Measurements from ENCODE around the gene TMEM219.

TMEM219 gene

GRCh38 chr16:29974291-29975133 is 12.6 kb downstream of the TMEM219 start:
- Histone ChIP-seq H3K36me3 (ENCODE audit: insufficient read depth, low read length) (peaks cover 32% of the 10 kb centered on the region), H3K9ac (ENCODE audit: low read length) (peak overlapping the region; percentile 98), H3K27me3 (ENCODE audit: control insufficient read depth in 1 of 2, insufficient read depth in 2 of 2, low read length in 2 of 2) (no peaks in the 10 kb centered on the region), H3K9me3 (ENCODE audit: low read length) (no peaks in the 10 kb centered on the region), H3K27ac (ENCODE audit: low read depth, low read length) (peak overlapping the region; percentile 95), H3K4me1 (ENCODE audit: insufficient read depth, low read length) (peaks cover 27% of the 10 kb centered on the region), H3K4me3 (ENCODE audit: low read depth in 1 of 2, low read length in 2 of 2) (peak overlapping the region; percentile 95 to 97)

- Histone ChIP-seq H3K4me3 (ENCODE audit: low read depth in 1 of 2, low read length in 2 of 2) (peak overlapping the region; percentile 95 to 97), H3K9me3 (ENCODE audit: low read length) (no peaks in the 10 kb centered on the region), H3K9ac (ENCODE audit: low read length) (peak overlapping the region; percentile 98), H3K27ac (ENCODE audit: low read depth, low read length) (peak overlapping the region; percentile 95), H3K4me1 (ENCODE audit: insufficient read depth, low read length) (peaks cover 27% of the 10 kb centered on the region), H3K36me3 (ENCODE audit: insufficient read depth, low read length) (peaks cover 38% of the 10 kb centered on the region), H3K27me3 (ENCODE audit: control insufficient read depth in 1 of 2, insufficient read depth in 2 of 2, low read length in 2 of 2) (no peaks in the 10 kb centered on the region)
Observed at GRCh38 chr16:29975134-29975538, 13.3 kb downstream of the TMEM219 start.

GRCh38 chr16:29975811-29976511 is 14.1 kb downstream of the TMEM219 start:
- peak overlapping the region; percentile 98 for H3K9ac ChIP-seq (ENCODE audit: low read length)
- H3K27ac ChIP-seq (ENCODE audit: low read depth, low read length) = peak overlapping the region; percentile 37
- no peaks in the 10 kb centered on the region for H3K9me3 ChIP-seq (ENCODE audit: low read length)
- no peaks in the 10 kb centered on the region for H3K27me3 ChIP-seq (ENCODE audit: control insufficient read depth in 1 of 2, insufficient read depth in 2 of 2, low read length in 2 of 2)
- H3K36me3 ChIP-seq (ENCODE audit: insufficient read depth, low read length) = peaks cover 46% of the 10 kb centered on the region
- peak overlapping the region; percentile 39 to 97 for H3K4me3 ChIP-seq (ENCODE audit: low read depth in 1 of 2, low read length in 2 of 2)
- H3K4me1 ChIP-seq (ENCODE audit: insufficient read depth, low read length) = peaks cover 27% of the 10 kb centered on the region

- Histone ChIP-seq H3K36me3 (ENCODE audit: insufficient read depth, low read length) (peaks cover 54% of the 10 kb centered on the region), H3K4me1 (ENCODE audit: insufficient read depth, low read length) (peaks cover 27% of the 10 kb centered on the region), H3K27me3 (ENCODE audit: control insufficient read depth in 1 of 2, insufficient read depth in 2 of 2, low read length in 2 of 2) (no peaks in the 10 kb centered on the region), H3K9me3 (ENCODE audit: low read length) (no peaks in the 10 kb centered on the region), H3K9ac (ENCODE audit: low read length) (no peak overlapping the region), H3K4me3 (ENCODE audit: low read depth in 1 of 2, low read length in 2 of 2) (peak overlapping the region in 1 of 2 donors; percentile 97), H3K27ac (ENCODE audit: low read depth, low read length) (peak overlapping the region; percentile 7)
Observed at GRCh38 chr16:29977063-29977825, 15.4 kb downstream of the TMEM219 start.

- Histone ChIP-seq H3K9me3 (ENCODE audit: low read length) (no peaks in the 10 kb centered on the region), H3K27ac (ENCODE audit: low read depth, low read length) (no peak overlapping the region), H3K4me3 (ENCODE audit: low read depth in 1 of 2, low read length in 2 of 2) (no peak overlapping the region), H3K36me3 (ENCODE audit: insufficient read depth, low read length) (peaks cover 57% of the 10 kb centered on the region), H3K27me3 (ENCODE audit: control insufficient read depth in 1 of 2, insufficient read depth in 2 of 2, low read length in 2 of 2) (no peaks in the 10 kb centered on the region), H3K9ac (ENCODE audit: low read length) (no peak overlapping the region), H3K4me1 (ENCODE audit: insufficient read depth, low read length) (peaks cover 27% of the 10 kb centered on the region)
Observed at GRCh38 chr16:29978081-29978480, 16.2 kb downstream of the TMEM219 start.

GRCh38 chr16:29978564-29979270 is 16.8 kb downstream of the TMEM219 start:
- H3K9me3 ChIP-seq (ENCODE audit: low read length) = no peaks in the 10 kb centered on the region
- no peak overlapping the region for H3K27ac ChIP-seq (ENCODE audit: low read depth, low read length)
- no peak overlapping the region for H3K4me3 ChIP-seq (ENCODE audit: low read depth in 1 of 2, low read length in 2 of 2)
- H3K4me1 ChIP-seq (ENCODE audit: insufficient read depth, low read length) = peaks cover 27% of the 10 kb centered on the region
- H3K9ac ChIP-seq (ENCODE audit: low read length) = no peak overlapping the region
- peaks cover 63% of the 10 kb centered on the region for H3K36me3 ChIP-seq (ENCODE audit: insufficient read depth, low read length)
- no peaks in the 10 kb centered on the region for H3K27me3 ChIP-seq (ENCODE audit: control insufficient read depth in 1 of 2, insufficient read depth in 2 of 2, low read length in 2 of 2)

- Histone ChIP-seq H3K27ac (ENCODE audit: low read depth, low read length) (no peak overlapping the region), H3K4me3 (ENCODE audit: low read depth in 1 of 2, low read length in 2 of 2) (no peak overlapping the region), H3K4me1 (ENCODE audit: insufficient read depth, low read length) (no peaks in the 10 kb centered on the region), H3K27me3 (ENCODE audit: control insufficient read depth in 1 of 2, insufficient read depth in 2 of 2, low read length in 2 of 2) (no peaks in the 10 kb centered on the region), H3K9me3 (ENCODE audit: low read length) (no peaks in the 10 kb centered on the region), H3K36me3 (ENCODE audit: insufficient read depth, low read length) (peaks cover 92% of the 10 kb centered on the region), H3K9ac (ENCODE audit: low read length) (no peak overlapping the region)
Observed at GRCh38 chr16:29982560-29983419, 20.9 kb downstream of the TMEM219 start.

GRCh38 chr16:29983420-29984136 is 21.7 kb downstream of the TMEM219 start:
- H3K27me3 ChIP-seq (ENCODE audit: control insufficient read depth in 1 of 2, insufficient read depth in 2 of 2, low read length in 2 of 2) = no peaks in the 10 kb centered on the region
- H3K27ac ChIP-seq (ENCODE audit: low read depth, low read length) = no peak overlapping the region
- no peak overlapping the region for H3K9ac ChIP-seq (ENCODE audit: low read length)
- no peaks in the 10 kb centered on the region for H3K4me1 ChIP-seq (ENCODE audit: insufficient read depth, low read length)
- peaks cover 92% of the 10 kb centered on the region for H3K36me3 ChIP-seq (ENCODE audit: insufficient read depth, low read length)
- no peaks in the 10 kb centered on the region for H3K9me3 ChIP-seq (ENCODE audit: low read length)
- no peak overlapping the region for H3K4me3 ChIP-seq (ENCODE audit: low read depth in 1 of 2, low read length in 2 of 2)

- no peak overlapping the region for H3K9ac ChIP-seq (ENCODE audit: low read length)
Observed at GRCh38 chr16:29984137-29984763, 22.4 kb downstream of the TMEM219 start.

More at GRCh38 chr16:29984137-29984763, 22.4 kb downstream of the TMEM219 start:
- no peaks in the 10 kb centered on the region for H3K27me3 ChIP-seq (ENCODE audit: control insufficient read depth in 1 of 2, insufficient read depth in 2 of 2, low read length in 2 of 2)
- H3K36me3 ChIP-seq (ENCODE audit: insufficient read depth, low read length) = peaks cover 91% of the 10 kb centered on the region
- H3K4me1 ChIP-seq (ENCODE audit: insufficient read depth, low read length) = no peaks in the 10 kb centered on the region
- H3K9me3 ChIP-seq (ENCODE audit: low read length) = no peaks in the 10 kb centered on the region
- H3K27ac ChIP-seq (ENCODE audit: low read depth, low read length) = no peak overlapping the region
- no peak overlapping the region for H3K4me3 ChIP-seq (ENCODE audit: low read depth in 1 of 2, low read length in 2 of 2)
